GM19351 (cell line): ENCODE results near the gene TMED5.
"Not testable (repeated sequence)": the region's sequence is repeated elsewhere in the genome, so short reads cannot be mapped to it uniquely, and the experiment has no call there.

Experiments
- ATAC-seq: cut with Tn5 transposase; IDR thresholded peaks from one replicate; pipeline ENCODE4 v1.9.1; 2021; ENCODE audit warnings: mild to moderate bottlenecking, moderate library complexity; ENCODE audit not compliant: unreplicated experiment

Gene TMED5

GRCh38 chr1:93179886-93180722, at the start of gene TMED5:
Gene TMED5 (minus strand): TSS chr1:93180413. CDS start chr1:93180242, 171 bp downstream.
- peak; percentile 76 for ATAC-seq

- no peak for ATAC-seq
Measured at GRCh38 chr1:93223023-93223675, 42.9 kb upstream of the TMED5 start.

GRCh38 chr1:93221913-93222312, 41.7 kb upstream of the TMED5 start:
- no peak for ATAC-seq

GRCh38 chr1:93220716-93221115, 40.5 kb upstream of the TMED5 start:
- ATAC-seq = not testable (repeated sequence)

- no peak for ATAC-seq
Measured at GRCh38 chr1:93219443-93219842, 39.2 kb upstream of the TMED5 start.

- ATAC-seq = no peak
Measured at GRCh38 chr1:93215322-93215721, 35.1 kb upstream of the TMED5 start.

GRCh38 chr1:93207211-93207610, 27.0 kb upstream of the TMED5 start:
- no peak for ATAC-seq

GRCh38 chr1:93206567-93206954, 26.3 kb upstream of the TMED5 start:
- ATAC-seq = no peak

GRCh38 chr1:93205892-93206566, 25.8 kb upstream of the TMED5 start:
- ATAC-seq = no peak

GRCh38 chr1:93200714-93201113, 20.5 kb upstream of the TMED5 start:
- ATAC-seq = no peak

GRCh38 chr1:93200086-93200620, 19.9 kb upstream of the TMED5 start:
- ATAC-seq = no peak

- ATAC-seq = no peak
Measured at GRCh38 chr1:93199150-93199549, 18.9 kb upstream of the TMED5 start.

GRCh38 chr1:93196591-93196990, 16.4 kb upstream of the TMED5 start:
- ATAC-seq = no peak

GRCh38 chr1:93194231-93194990, 14.2 kb upstream of the TMED5 start:
- ATAC-seq = no peak

- no peak for ATAC-seq
Measured at GRCh38 chr1:93190432-93190831, 10.2 kb upstream of the TMED5 start.

GRCh38 chr1:93186667-93187066, 6.5 kb upstream of the TMED5 start:
- ATAC-seq = peak; percentile 55

GRCh38 chr1:93180723-93181613, 755 bp upstream of the TMED5 start, which contains the start of gene CCDC18:
Gene CCDC18 (plus strand): TSS chr1:93180724. CDS start chr1:93183362, 2,638 bp downstream.
- peak; percentile 8 for ATAC-seq

- ATAC-seq = no peak
Measured at GRCh38 chr1:93178418-93178817, 1.8 kb downstream of the TMED5 start.

- ATAC-seq = no peak
Measured at GRCh38 chr1:93177991-93178390, 2.2 kb downstream of the TMED5 start.

GRCh38 chr1:93174638-93175037, 5.6 kb downstream of the TMED5 start:
- ATAC-seq = not testable (repeated sequence)
